Measurements from ENCODE around the gene EFEMP2. TPM values are rescaled to one million over a fixed set of nuclear protein-coding genes. Genes with fewer than 3 reads are reported as not detected.

EFEMP2 gene
- total RNA-seq, 1 experiment from 2014 or later, result 3.4 TPM

GRCh38 chr11:65879617-65880016, 7.0 kb upstream of the EFEMP2 start, which contains the start of gene CTSW:
TSS of gene CTSW (plus strand) at chr11:65879837. CDS start at chr11:65879855, 18 bp downstream.
- no peak for TF ChIP-seq CTCF (IDR thresholded peaks at IDR 0.05; ENCODE audit: unreplicated experiment)
- CTCF ChIA-PET, result no interaction called here
- Mint-ChIP-seq H3K36me3 (ENCODE audit: insufficient read depth, unreplicated experiment) (peaks cover 21% of the 10 kb centered on the region), H3K4me3 (ENCODE audit: low read depth, unreplicated experiment) (no peak within 1 kb of the TSS), H3K27ac (ENCODE audit: unreplicated experiment) (no peak within 1 kb of the TSS), H3K4me1 (ENCODE audit: low read depth, unreplicated experiment) (no peaks in the 10 kb centered on the region), H3K9me3 (ENCODE audit: low read depth, unreplicated experiment) (no peaks in the 10 kb centered on the region), H3K27me3 (ENCODE audit: unreplicated experiment) (no peaks in the 10 kb centered on the region)
- BruUV-seq (replicated peaks), result no TSS peak
- intact Hi-C loops (cut with micrococcal nuclease; ENCODE audit: unreplicated experiment), result loop anchor here (10.0 kb wide), 1 partner anchor 105 kb away; no protein-coding TSS in a partner anchor
- no peak for DNase-seq

GRCh38 chr11:65873318-65874156, 937 bp upstream of the EFEMP2 start:
- peak; percentile 97 for DNase-seq
- CTCF ChIA-PET, result interaction anchor here (1.0 to 1.2 kb wide), 2 partner anchors 11 to 14 kb away, joined by 3 to 6 read pairs; partner anchors contain the start of gene MUS81
- intact Hi-C loops (cut with micrococcal nuclease; ENCODE audit: unreplicated experiment), result no loop called here
- Mint-ChIP-seq H3K4me3 (ENCODE audit: low read depth, unreplicated experiment) (peak overlapping the region; percentile 80), H3K27ac (ENCODE audit: unreplicated experiment) (no peak overlapping the region), H3K27me3 (ENCODE audit: unreplicated experiment) (peaks cover 29% of the 10 kb centered on the region), H3K9me3 (ENCODE audit: low read depth, unreplicated experiment) (no peaks in the 10 kb centered on the region), H3K36me3 (ENCODE audit: insufficient read depth, unreplicated experiment) (peaks cover 30% of the 10 kb centered on the region), H3K4me1 (ENCODE audit: low read depth, unreplicated experiment) (peaks cover 9% of the 10 kb centered on the region)
- no peak for TF ChIP-seq CTCF (IDR thresholded peaks at IDR 0.05; ENCODE audit: unreplicated experiment)
- no TSS peak for BruUV-seq (replicated peaks)

GRCh38 chr11:65871811-65872548, 620 bp downstream of the EFEMP2 start:
- intact Hi-C loops (cut with micrococcal nuclease; ENCODE audit: unreplicated experiment), result no loop called here
- Mint-ChIP-seq H3K27ac (ENCODE audit: unreplicated experiment) (no peak overlapping the region), H3K36me3 (ENCODE audit: insufficient read depth, unreplicated experiment) (peaks cover 28% of the 10 kb centered on the region), H3K4me3 (ENCODE audit: low read depth, unreplicated experiment) (no peak overlapping the region), H3K9me3 (ENCODE audit: low read depth, unreplicated experiment) (no peaks in the 10 kb centered on the region), H3K27me3 (ENCODE audit: unreplicated experiment) (peaks cover 29% of the 10 kb centered on the region), H3K4me1 (ENCODE audit: low read depth, unreplicated experiment) (peaks cover 9% of the 10 kb centered on the region)
- CTCF ChIA-PET, result interaction anchor here (1.0 to 2.3 kb wide), 2 partner anchors 12 kb away, joined by 7 to 12 read pairs; partner anchors contain the start of gene MUS81
- TF ChIP-seq CTCF (IDR thresholded peaks at IDR 0.05; ENCODE audit: unreplicated experiment), result no peak
- no peak for DNase-seq
- BruUV-seq (replicated peaks), result no TSS peak
